Stomach (tissue), 9 donors: ENCODE data around the gene BRD3. TPM values are rescaled to one million over a fixed set of nuclear protein-coding genes. Genes with fewer than 3 reads are reported as not detected.

Source experiments
- DNase-seq, 2 donors: peaks; one replicate each; pipeline versions ENCODE4 v3.0.0 to v3.0.0-alpha.2; 2013 to 2019
- H3K27ac ChIP-seq, 5 donors: fragments of 200-600 bp in 4 of 5; sonication (generic) in 4 of 5; one replicate each; pipeline ENCODE4 v1.5.1; 2013 to 2019; ENCODE audit warnings: mild to moderate bottlenecking in 1 of 5, moderate library complexity in 1 of 5
- H3K27me3 ChIP-seq, 3 donors: fragments of 200-600 bp; sonication (generic); one replicate each; pipeline ENCODE4 v1.5.1; 2017 to 2019; ENCODE audit warnings: mixed run types in 1 of 3
- H3K36me3 ChIP-seq, 4 donors: fragments of 200-600 bp; sonication (generic); 1 replicate in 3 of 4; 2 replicates in 1 of 4; pipeline ENCODE4 v1.5.1; 2016 to 2019
- H3K4me1 ChIP-seq, 4 donors: fragments of 200-600 bp; sonication (generic); one replicate each; pipeline ENCODE4 v1.5.1; 2016 to 2019
- H3K4me3 ChIP-seq, 4 donors: fragments of 200-600 bp; sonication (generic) in 3 of 4; one replicate each; pipeline ENCODE4 v1.5.1; 2016 to 2019; ENCODE audit warnings: mild to moderate bottlenecking in 1 of 4
- H3K9me3 ChIP-seq, 4 donors: fragments of 200-600 bp; sonication (generic); one replicate each; pipeline ENCODE4 v1.5.1; 2016 to 2019
- CTCF ChIP-seq, 7 experiments: fragments of 450-650 bp in 4 of 7; fragments of 200-600 bp in 3 of 7; sonication (generic) in 3 of 7; IDR thresholded peaks; one replicate each; pipeline ENCODE4 v1.5.1; 2016 to 2019; ENCODE audit warnings: antibody characterized with exemption in 7 of 7, control low read depth in 2 of 7, mild to moderate bottlenecking in 1 of 7
- EP300 ChIP-seq: sonication (generic); formaldehyde crosslinking; IDR thresholded peaks from one replicate; pipeline ENCODE4 v1.6.1; 2017; ENCODE audit warnings: antibody characterized with exemption
- POLR2A ChIP-seq, 4 donors: fragments of 450-650 bp; IDR thresholded peaks; one replicate each; pipeline ENCODE4 v1.6.1; 2016; ENCODE audit warnings: antibody characterized with exemption in 4 of 4, control low read depth in 2 of 4, mild to moderate bottlenecking in 1 of 4, moderate library complexity in 1 of 4
- POLR2AphosphoS5 ChIP-seq, 3 donors: sonication (generic); formaldehyde crosslinking; IDR thresholded peaks; one replicate each; pipeline ENCODE4 v1.6.1; 2016; ENCODE audit warnings: antibody characterized with exemption in 3 of 3
- WGBS, 5 donors: extraction: QIAGEN DNeasy Blood & Tissue Kit in 3 of 5; methylation state at CpG; one replicate each; pipeline versions ENCODE4 v1.1.5 to v1.1.7; 2013 to 2018; 5-methylcytosine and 5-hydroxymethylcytosine counted together
- intact Hi-C: fragments of 100-400 bp; cut with DNase I; formaldehyde crosslinking; loops from one replicate; pipeline ENCODE4 v1.15.1; 2023; ENCODE audit warnings: low total_unique reads
- polyA plus RNA-seq, 3 donors: library from polyadenylated mRNA; stranded (reverse); fragments of 200-250 nt; gene quantifications; one replicate each; pipeline ENCODE4 v1.2.3, GENCODE V29; 2013
- total RNA-seq, 5 donors: library from RNA; depleted of rRNA; stranded (reverse); fragments of >200 nt; gene quantifications; one replicate each; pipeline versions ENCODE4 v1.1.0 to v1.2.3, GENCODE V29; 2014 to 2016
- donor health status: healthy with polysubstance abuse.
- donor health status: Bipolar disorder and iron deficiency.
- donor health status: healthy.

Gene BRD3
- total and polyA plus RNA-seq, 8 donors, result 6.4 to 29.0 (median 16.7) TPM

GRCh38 chr9:134063088-134063570 is 4.7 kb downstream of the BRD3 start:
- Histone ChIP-seq H3K4me1 (peaks cover 52 to 87% (median 86%) of the 10 kb centered on the region in 4 donors), H3K27me3 (no peaks in the 10 kb centered on the region), H3K36me3 (no peaks in the 10 kb centered on the region), H3K9me3 (no peaks in the 10 kb centered on the region), H3K27ac (no peak overlapping the region), H3K4me3 (no peak overlapping the region)
- TF ChIP-seq POLR2AphosphoS5 (IDR thresholded peaks at IDR 0.05) (no peak), CTCF (IDR thresholded peaks at IDR 0.05) (no peak), EP300 (no peak), POLR2A (IDR thresholded peaks at IDR 0.05) (no peak)
- intact Hi-C loops, result loop anchor here (5.0 kb wide), 1 partner anchor 36 kb away; the partner anchor contains the start of gene BRD3OS
- peak in 1 of 2 donors; percentile 2 for DNase-seq
- 80 to 89% (median 87%) methylated on average over 13 to 15 of the region's 15 CpGs for WGBS, 5 donors

- TF ChIP-seq POLR2A (IDR thresholded peaks at IDR 0.05), result no peak
- TF ChIP-seq CTCF (IDR thresholded peaks at IDR 0.05), result no peak
- TF ChIP-seq POLR2AphosphoS5 (IDR thresholded peaks at IDR 0.05), result no peak
- no peak for TF ChIP-seq EP300
- 71 to 80% (median 73%) methylated on average over 20 to 22 of the region's 22 CpGs for WGBS, 5 donors
- intact Hi-C loops, result loop anchor here (5.0 kb wide), 1 partner anchor 35 kb away; the partner anchor contains the start of gene BRD3OS
- H3K27ac ChIP-seq, result no peak overlapping the region
- H3K9me3 ChIP-seq, result no peaks in the 10 kb centered on the region
- H3K4me3 ChIP-seq, result no peak overlapping the region
- H3K36me3 ChIP-seq, result no peaks in the 10 kb centered on the region
- peak in 1 of 2 donors; percentile 3 for DNase-seq
- H3K27me3 ChIP-seq, result no peaks in the 10 kb centered on the region
- peaks cover 58 to 93% (median 91%) of the 10 kb centered on the region in 4 donors for H3K4me1 ChIP-seq
Observed at GRCh38 chr9:134062461-134063087, 5.3 kb downstream of the BRD3 start.

- Histone ChIP-seq H3K4me3 (peak overlapping the region in 1 of 4 donors; percentile 9), H3K27me3 (no peaks in the 10 kb centered on the region), H3K4me1 (peaks cover 63 to 99% (median 97%) of the 10 kb centered on the region in 4 donors), H3K9me3 (no peaks in the 10 kb centered on the region), H3K36me3 (no peaks in the 10 kb centered on the region), H3K27ac (no peak overlapping the region)
- 39 to 69% (median 45%) methylated on average over 12 to 22 of the region's 22 CpGs for WGBS, 5 donors
- intact Hi-C loops, result loop anchor here (5.0 kb wide), 1 partner anchor 35 kb away; the partner anchor contains the start of gene BRD3OS
- TF ChIP-seq CTCF (IDR thresholded peaks at IDR 0.05), result no peak
- no peak for TF ChIP-seq POLR2AphosphoS5 (IDR thresholded peaks at IDR 0.05)
- TF ChIP-seq EP300, result no peak
- no peak for TF ChIP-seq POLR2A (IDR thresholded peaks at IDR 0.05)
- DNase-seq, result peak; percentile 60 to 78
Observed at GRCh38 chr9:134061688-134062371, 6.0 kb downstream of the BRD3 start.

- Histone ChIP-seq H3K27me3 (no peaks in the 10 kb centered on the region), H3K4me1 (peaks cover 68 to 99% (median 97%) of the 10 kb centered on the region in 4 donors), H3K27ac (no peak overlapping the region), H3K4me3 (no peak overlapping the region), H3K36me3 (no peaks in the 10 kb centered on the region), H3K9me3 (no peaks in the 10 kb centered on the region)
- TF ChIP-seq POLR2AphosphoS5 (IDR thresholded peaks at IDR 0.05), result no peak
- no peak for TF ChIP-seq POLR2A (IDR thresholded peaks at IDR 0.05)
- no peak for TF ChIP-seq EP300
- no peak for TF ChIP-seq CTCF (IDR thresholded peaks at IDR 0.05)
- WGBS, 5 donors, result 73 to 86% (median 78%) methylated on average over 4 of the region's 4 CpGs; no CpG with 5 or more reads in 2 of the 5 donors
- peak in 1 of 2 donors; percentile 3 for DNase-seq
- intact Hi-C loops, result loop anchor here (5.0 kb wide), 1 partner anchor 34 kb away; the partner anchor contains the start of gene BRD3OS
Observed at GRCh38 chr9:134061019-134061687, 6.7 kb downstream of the BRD3 start.
